Osteocyte (in vitro differentiated cells): Measurements from ENCODE around the gene ELAVL4. TPM values are rescaled to one million over a fixed set of nuclear protein-coding genes. Genes with fewer than 3 reads are reported as not detected.
"Not testable (repeated sequence)": the region's sequence is repeated elsewhere in the genome, so short reads cannot be mapped to it uniquely, and the experiment has no call there.

Experiments
- DNase-seq: peaks from one replicate; pipeline ENCODE4 v3.0.0; 2021; ENCODE audit warnings: mixed read lengths; ENCODE audit not compliant: unreplicated experiment; ENCODE audit errors: extremely low spot score
- H3K27ac Mint-ChIP-seq: one replicate; pipeline ENCODE4 v1.8.0; 2021; ENCODE audit warnings: mild to moderate bottlenecking, mixed read lengths; ENCODE audit not compliant: unreplicated experiment
- H3K27me3 Mint-ChIP-seq: one replicate; pipeline ENCODE4 v1.8.0; 2021; ENCODE audit warnings: mixed read lengths; ENCODE audit not compliant: unreplicated experiment
- H3K36me3 Mint-ChIP-seq: one replicate; pipeline ENCODE4 v1.8.0; 2021; ENCODE audit warnings: mixed read lengths; ENCODE audit not compliant: unreplicated experiment
- H3K4me1 Mint-ChIP-seq: one replicate; pipeline ENCODE4 v1.8.0; 2021; ENCODE audit warnings: mixed read lengths; ENCODE audit not compliant: unreplicated experiment
- H3K4me3 Mint-ChIP-seq: one replicate; pipeline ENCODE4 v1.8.0; 2021; ENCODE audit warnings: mild to moderate bottlenecking, moderate library complexity, mixed read lengths; ENCODE audit not compliant: unreplicated experiment
- H3K9me3 Mint-ChIP-seq: one replicate; pipeline ENCODE4 v1.8.0; 2021; ENCODE audit warnings: mixed read lengths; ENCODE audit not compliant: unreplicated experiment
- CTCF ChIP-seq: fragments of 200-600 bp; sonication (generic); IDR thresholded peaks from 2 replicates; pipeline ENCODE4 v1.5.0; 2021; ENCODE audit warnings: antibody characterized with exemption, mild to moderate bottlenecking, moderate library complexity
- total RNA-seq: library from RNA; stranded (reverse); gene quantifications from 2 replicates; pipeline ENCODE4 v1.2.1, GENCODE V29; 2021

The ELAVL4 gene
- total RNA-seq, 1 donor from 2014 or later: not detected

GRCh38 chr1:50157306-50157941 lies 48.7 kb downstream of the ELAVL4 start:
- H3K4me1 Mint-ChIP-seq: no peaks in the 10 kb centered on the region
- no peak overlapping the region for H3K4me3 Mint-ChIP-seq
- DNase-seq: no peak
- TF ChIP-seq CTCF: no peak
- no peaks in the 10 kb centered on the region for H3K9me3 Mint-ChIP-seq
- H3K27me3 Mint-ChIP-seq: no peaks in the 10 kb centered on the region
- no peak overlapping the region for H3K27ac Mint-ChIP-seq
- no peaks in the 10 kb centered on the region for H3K36me3 Mint-ChIP-seq

- TF ChIP-seq CTCF: no peak
- H3K4me1 Mint-ChIP-seq: no peaks in the 10 kb centered on the region
- H3K27me3 Mint-ChIP-seq: no peaks in the 10 kb centered on the region
- DNase-seq: no peak
- no peak overlapping the region for H3K27ac Mint-ChIP-seq
- H3K9me3 Mint-ChIP-seq: no peaks in the 10 kb centered on the region
- H3K36me3 Mint-ChIP-seq: no peaks in the 10 kb centered on the region
- H3K4me3 Mint-ChIP-seq: no peak overlapping the region
Observed at GRCh38 chr1:50158421-50158820, 49.7 kb downstream of the ELAVL4 start.

GRCh38 chr1:50163680-50164079 lies 55.0 kb downstream of the ELAVL4 start:
- Mint-ChIP-seq H3K27ac (no peak overlapping the region), H3K9me3 (no peaks in the 10 kb centered on the region), H3K36me3 (no peaks in the 10 kb centered on the region), H3K4me1 (no peaks in the 10 kb centered on the region), H3K27me3 (no peaks in the 10 kb centered on the region), H3K4me3 (no peak overlapping the region)
- no peak for TF ChIP-seq CTCF
- no peak for DNase-seq

GRCh38 chr1:50166351-50166750 lies 57.6 kb downstream of the ELAVL4 start:
- not testable (repeated sequence) for H3K27ac Mint-ChIP-seq, H3K4me1 Mint-ChIP-seq, DNase-seq, H3K36me3 Mint-ChIP-seq, H3K9me3 Mint-ChIP-seq, H3K27me3 Mint-ChIP-seq, H3K4me3 Mint-ChIP-seq

GRCh38 chr1:50172299-50172698 lies 63.6 kb downstream of the ELAVL4 start:
- H3K9me3 Mint-ChIP-seq: no peaks in the 10 kb centered on the region
- H3K4me3 Mint-ChIP-seq: no peak overlapping the region
- no peaks in the 10 kb centered on the region for H3K4me1 Mint-ChIP-seq
- no peaks in the 10 kb centered on the region for H3K27me3 Mint-ChIP-seq
- DNase-seq: no peak
- no peak overlapping the region for H3K27ac Mint-ChIP-seq
- H3K36me3 Mint-ChIP-seq: no peaks in the 10 kb centered on the region
- no peak for TF ChIP-seq CTCF

GRCh38 chr1:50174101-50174500 lies 65.4 kb downstream of the ELAVL4 start:
- H3K27ac Mint-ChIP-seq: no peak overlapping the region
- no peaks in the 10 kb centered on the region for H3K4me1 Mint-ChIP-seq
- no peak overlapping the region for H3K4me3 Mint-ChIP-seq
- no peaks in the 10 kb centered on the region for H3K27me3 Mint-ChIP-seq
- DNase-seq: no peak
- no peaks in the 10 kb centered on the region for H3K36me3 Mint-ChIP-seq
- no peaks in the 10 kb centered on the region for H3K9me3 Mint-ChIP-seq
- no peak for TF ChIP-seq CTCF
